ENCODE results near the gene CYP27C1. TPM values are rescaled to one million over a fixed set of nuclear protein-coding genes. Genes with fewer than 3 reads are reported as not detected.

The CYP27C1 gene
- total and polyA plus RNA-seq, 9 of the 15 experiments (the other 6 are each of a cell fraction or from before 2014, with no cell fraction given), result not detected

DNA sequence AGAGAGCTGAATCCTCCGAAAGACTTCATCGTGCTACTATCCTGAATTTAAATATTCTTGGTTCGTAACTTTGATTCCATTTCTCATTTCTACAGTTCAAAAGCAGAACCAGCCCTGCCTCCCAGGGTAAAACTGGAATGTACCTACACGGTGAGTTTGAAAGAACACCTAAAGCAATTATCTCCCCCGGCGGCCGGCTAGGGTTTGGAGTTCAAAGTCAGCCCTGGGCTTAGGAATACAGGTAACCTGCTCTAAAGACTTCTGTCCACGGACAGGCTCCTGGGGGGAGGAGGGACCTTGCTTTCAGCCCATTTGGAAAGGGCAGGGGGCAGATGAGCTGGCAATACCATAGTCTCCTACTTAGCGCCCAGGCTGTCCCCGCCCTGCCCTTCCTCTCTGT lies 32.3 kb downstream of the CYP27C1 start:
- DNase-seq (ENCODE audit: extremely low read depth in 1 of 4, low spot score in 3 of 4) (no peak), ATAC-seq (no peak), FAIRE-seq (no peak)
- ChIA-PET POLR2A (interaction anchor here (0.6 to 0.7 kb wide), 3 partner anchors 15 to 228 kb away, joined by 3 read pairs; no protein-coding TSS in a partner anchor), CTCF (ENCODE audit: low intra/inter-chr PET ratio) (no interaction called here)
- no peaks in the 10 kb centered on the region for H4K20me1 ChIP-seq (replicated peaks; ENCODE audit: control insufficient read depth, insufficient read depth, low read length)
- no peak overlapping the region for H3K9ac ChIP-seq (ENCODE audit: insufficient read depth in 1 of 2, low read depth in 2 of 2, low read length in 2 of 2)
- no peaks in the 10 kb centered on the region for H3K9me1 ChIP-seq (ENCODE audit: control insufficient read depth, insufficient read depth, low read length)
- WGBS (ENCODE audit: insufficient coverage, low coverage, missing lambda C conversion rate), result 1% methylated on average over 8 of the region's 10 CpGs
- no TSS peak for BruUV-seq (replicated peaks)
- no peak overlapping the region for H3K27ac ChIP-seq (ENCODE audit: extremely low read depth, low read depth, low read length)
- H3K4me3 ChIP-seq, result no peak overlapping the region
- TF ChIP-seq ZNF696 (CRISPR knock-in tag; conservative IDR thresholded peaks at IDR 0.05) (no peak), STAT5B (CRISPR knock-in tag; IDR thresholded peaks at IDR 0.05) (no peak), MECOM (CRISPR knock-in tag; IDR thresholded peaks at IDR 0.05) (no peak)
- TF ChIP-seq, protein P1, sequence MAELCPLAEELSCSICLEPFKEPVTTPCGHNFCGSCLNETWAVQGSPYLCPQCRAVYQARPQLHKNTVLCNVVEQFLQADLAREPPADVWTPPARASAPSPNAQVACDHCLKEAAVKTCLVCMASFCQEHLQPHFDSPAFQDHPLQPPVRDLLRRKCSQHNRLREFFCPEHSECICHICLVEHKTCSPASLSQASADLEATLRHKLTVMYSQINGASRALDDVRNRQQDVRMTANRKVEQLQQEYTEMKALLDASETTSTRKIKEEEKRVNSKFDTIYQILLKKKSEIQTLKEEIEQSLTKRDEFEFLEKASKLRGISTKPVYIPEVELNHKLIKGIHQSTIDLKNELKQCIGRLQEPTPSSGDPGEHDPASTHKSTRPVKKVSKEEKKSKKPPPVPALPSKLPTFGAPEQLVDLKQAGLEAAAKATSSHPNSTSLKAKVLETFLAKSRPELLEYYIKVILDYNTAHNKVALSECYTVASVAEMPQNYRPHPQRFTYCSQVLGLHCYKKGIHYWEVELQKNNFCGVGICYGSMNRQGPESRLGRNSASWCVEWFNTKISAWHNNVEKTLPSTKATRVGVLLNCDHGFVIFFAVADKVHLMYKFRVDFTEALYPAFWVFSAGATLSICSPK (IDR thresholded peaks at IDR 0.05; ENCODE audit: borderline replicate concordance), result no peak
- TF ChIP-seq, protein P2, sequence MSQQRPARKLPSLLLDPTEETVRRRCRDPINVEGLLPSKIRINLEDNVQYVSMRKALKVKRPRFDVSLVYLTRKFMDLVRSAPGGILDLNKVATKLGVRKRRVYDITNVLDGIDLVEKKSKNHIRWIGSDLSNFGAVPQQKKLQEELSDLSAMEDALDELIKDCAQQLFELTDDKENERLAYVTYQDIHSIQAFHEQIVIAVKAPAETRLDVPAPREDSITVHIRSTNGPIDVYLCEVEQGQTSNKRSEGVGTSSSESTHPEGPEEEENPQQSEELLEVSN (IDR thresholded peaks at IDR 0.05; ENCODE audit: borderline replicate concordance in 1 of 2, extremely low read depth in 1 of 2, insufficient read depth in 1 of 2, insufficient read length in 1 of 2, low read depth in 1 of 2, low read length in 1 of 2, poor library complexity in 1 of 2, severe bottlenecking in 1 of 2), result no peak
- no peak overlapping the region for H2AFZ ChIP-seq (ENCODE audit: low read depth, low read length)
- H3K9me3 ChIP-seq (replicated peaks; ENCODE audit: control insufficient read depth, insufficient read depth, low read depth, low read length), result no peaks in the 10 kb centered on the region
- no peaks in the 10 kb centered on the region for H3K79me2 ChIP-seq (ENCODE audit: control insufficient read depth, insufficient read depth, low read length)
- no peak overlapping the region for H3K4me2 ChIP-seq (ENCODE audit: insufficient read depth, low read length)
- H3K36me3 ChIP-seq (ENCODE audit: control insufficient read depth, insufficient read depth, low read length), result no peaks in the 10 kb centered on the region
- intact Hi-C loops (cut with micrococcal nuclease) (no loop called here), in situ Hi-C loops (cut with MboI) (no loop called here)
- peaks cover 30 to 53% of the 10 kb centered on the region in 2 experiments for H3K27me3 ChIP-seq (ENCODE audit: control insufficient read depth in 2 of 2, insufficient read depth in 2 of 2, low read length in 2 of 2)
- no peaks in the 10 kb centered on the region for H3K4me1 ChIP-seq (replicated peaks in 1 of 2; ENCODE audit: control insufficient read depth in 2 of 2, insufficient read depth in 2 of 2, low read length in 2 of 2)
